Endodermal cell (in vitro differentiated cells): ENCODE results near the gene EEF1G. TPM values are rescaled to one million over a fixed set of nuclear protein-coding genes. Genes with fewer than 3 reads are reported as not detected.

Source experiments
- DNase-seq: peaks from one replicate; pipeline ENCODE4 v3.0.0-alpha.2; 2017
- H3K27ac ChIP-seq: 2 replicates; pipeline ENCODE4 v1.5.1; 2013; ENCODE audit warnings: mild to moderate bottlenecking, low read depth, low read length, moderate library complexity
- H3K27me3 ChIP-seq: 2 replicates; pipeline ENCODE4 v1.6.1; 2013; ENCODE audit warnings: mild to moderate bottlenecking, low read length, moderate library complexity; ENCODE audit not compliant: insufficient read depth, control insufficient read depth, poor library complexity, severe bottlenecking
- H3K36me3 ChIP-seq: 2 replicates; pipeline ENCODE4 v1.7.0; 2013; ENCODE audit warnings: mild to moderate bottlenecking, low read length, moderate library complexity; ENCODE audit not compliant: control insufficient read depth, insufficient read depth
- H3K4me1 ChIP-seq: one replicate; pipeline ENCODE4 v1.7.0; 2013; ENCODE audit warnings: low read length; ENCODE audit not compliant: control insufficient read depth, insufficient read depth
- H3K4me3 ChIP-seq: 2 replicates; pipeline ENCODE4 v1.5.1; 2013; ENCODE audit warnings: mild to moderate bottlenecking, low read length, moderate library complexity
- H3K9ac ChIP-seq: 2 replicates; pipeline ENCODE4 v1.6.1; 2013; ENCODE audit warnings: mild to moderate bottlenecking, low read length, moderate library complexity; ENCODE audit not compliant: poor library complexity, severe bottlenecking; ENCODE audit errors: extremely low read depth
- H3K9me3 ChIP-seq: 2 replicates; pipeline ENCODE4 v1.6.1; 2013; ENCODE audit warnings: mild to moderate bottlenecking, low read length, moderate library complexity; ENCODE audit not compliant: control insufficient read depth
- H3K27ac Mint-ChIP-seq: 2 replicates; pipeline ENCODE4 v1.8.0; 2020; ENCODE audit warnings: mixed read lengths
- H3K27me3 Mint-ChIP-seq: 2 replicates; pipeline ENCODE4 v1.8.0; 2021; ENCODE audit warnings: mild to moderate bottlenecking, mixed read lengths; ENCODE audit not compliant: insufficient read depth
- H3K36me3 Mint-ChIP-seq: 2 replicates; pipeline ENCODE4 v1.8.0; 2020; ENCODE audit warnings: low read depth, mixed read lengths
- H3K4me1 Mint-ChIP-seq: 2 replicates; pipeline ENCODE4 v1.8.0; 2020; ENCODE audit warnings: mixed read lengths
- H3K4me3 Mint-ChIP-seq: 2 replicates; pipeline ENCODE4 v1.8.0; 2020; ENCODE audit warnings: mild to moderate bottlenecking, moderate library complexity, mixed read lengths
- H3K9me3 Mint-ChIP-seq: 2 replicates; pipeline ENCODE4 v1.8.0; 2020; ENCODE audit warnings: mild to moderate bottlenecking, mixed read lengths
- CTCF ChIP-seq: fragments of 200-600 bp; sonication (generic); conservative IDR thresholded peaks from 2 replicates; pipeline ENCODE4 v1.5.0; 2021; ENCODE audit warnings: antibody characterized with exemption, mild to moderate bottlenecking
- WGBS, 2 experiments: methylation state at CpG; one replicate each; pipeline versions ENCODE4 v1.1.5 to v1.1.7; 2013; ENCODE audit warnings: missing lambda C conversion rate in 2 of 2, mixed read lengths in 1 of 2; ENCODE audit not compliant: insufficient coverage in 1 of 2, insufficient read length in 1 of 2; 5-methylcytosine and 5-hydroxymethylcytosine counted together
- total RNA-seq, 2 donors: library from RNA; stranded (reverse); fragmentation: NEBNext Ultra II Directional in 1 of 2; extraction: Animal tissue kit (Norgen Biotek cat#: 25700) in 1 of 2; gene quantifications; 2 replicates in 1 of 2; 3 replicates in 1 of 2; pipeline ENCODE4 v1.2.1, GENCODE V29; 2021

The EEF1G gene
- total RNA-seq, 2 donors from 2014 or later = 1,705 to 1,818 TPM

DNA sequence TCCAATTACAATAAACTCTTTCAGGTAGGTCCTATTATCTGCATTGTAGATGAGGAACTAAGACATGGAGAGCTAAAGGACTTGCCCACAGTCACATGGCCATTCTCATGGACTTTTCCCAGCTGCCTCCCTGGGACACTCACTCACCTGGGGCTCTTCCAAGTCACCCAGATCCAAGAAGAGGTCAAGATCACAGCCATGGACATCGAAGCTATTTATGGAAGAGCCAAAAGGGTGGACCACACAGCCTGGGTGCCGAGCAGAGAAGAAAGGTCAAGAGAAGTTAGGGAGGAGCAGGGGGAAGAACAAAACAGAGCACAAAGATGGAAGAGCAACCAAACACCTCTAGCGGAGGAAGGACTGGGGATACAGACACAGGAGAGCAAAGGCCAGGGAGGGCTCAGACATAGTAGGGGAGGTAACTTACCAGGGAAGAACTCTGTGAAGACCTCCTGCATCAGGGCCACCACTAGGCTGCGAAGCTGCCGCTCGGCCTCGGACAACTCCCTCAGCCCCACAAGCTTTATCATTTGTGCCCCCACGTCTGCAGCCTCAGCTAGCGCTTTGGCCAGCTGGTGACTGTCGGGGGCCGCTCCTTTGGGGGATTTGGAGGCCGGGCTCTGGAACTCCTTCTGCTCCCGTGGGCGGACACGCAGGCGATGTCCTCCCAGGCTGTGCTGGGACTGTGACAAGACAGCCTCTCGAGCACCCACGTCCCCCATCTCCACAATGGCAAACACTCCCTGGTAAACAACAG is 7.4 kb upstream of the EEF1G start:
- H3K9me3 ChIP-seq = peaks cover 4% of the 10 kb centered on the region
- no peaks in the 10 kb centered on the region for H3K4me1 Mint-ChIP-seq
- H3K36me3 ChIP-seq = peaks cover 48% of the 10 kb centered on the region
- peak overlapping the region; percentile 2 for H3K27ac Mint-ChIP-seq
- no peak for DNase-seq
- no peak overlapping the region for H3K9ac ChIP-seq
- H3K9me3 Mint-ChIP-seq = peaks cover 3% of the 10 kb centered on the region
- peaks cover 54% of the 10 kb centered on the region for H3K36me3 Mint-ChIP-seq
- TF ChIP-seq CTCF = no peak
- no peak overlapping the region for H3K4me3 Mint-ChIP-seq
- H3K27ac ChIP-seq = no peak overlapping the region
- H3K4me3 ChIP-seq = no peak overlapping the region
- no peaks in the 10 kb centered on the region for H3K27me3 Mint-ChIP-seq
- WGBS, 2 experiments = 93 to 94% methylated on average over 9 to 18 of the region's 18 CpGs
- no peaks in the 10 kb centered on the region for H3K27me3 ChIP-seq
- H3K4me1 ChIP-seq = no peaks in the 10 kb centered on the region

- Histone ChIP-seq H3K9ac (no peak overlapping the region), H3K4me3 (no peak overlapping the region), H3K27me3 (no peaks in the 10 kb centered on the region), H3K36me3 (peaks cover 50% of the 10 kb centered on the region), H3K27ac (no peak overlapping the region), H3K9me3 (peaks cover 4% of the 10 kb centered on the region), H3K4me1 (peaks cover 2% of the 10 kb centered on the region)
- 95 to 100% methylated on average over 1 of the region's 2 CpGs for WGBS, 2 experiments
- TF ChIP-seq CTCF = no peak
- Mint-ChIP-seq H3K4me3 (no peak overlapping the region), H3K9me3 (peaks cover 3% of the 10 kb centered on the region), H3K27me3 (no peaks in the 10 kb centered on the region), H3K27ac (no peak overlapping the region), H3K36me3 (peaks cover 47% of the 10 kb centered on the region), H3K4me1 (peaks cover 8% of the 10 kb centered on the region)
- DNase-seq = no peak
Measured at GRCh38 chr11:62579252-62579651, 5.6 kb upstream of the EEF1G start.

GRCh38 chr11:62578541-62578940 is 4.8 kb upstream of the EEF1G start:
- no peak for DNase-seq
- H3K9ac ChIP-seq = no peak overlapping the region
- H3K9me3 ChIP-seq = peaks cover 2% of the 10 kb centered on the region
- no peaks in the 10 kb centered on the region for H3K27me3 ChIP-seq
- H3K27ac Mint-ChIP-seq = no peak overlapping the region
- peaks cover 2% of the 10 kb centered on the region for H3K4me1 ChIP-seq
- H3K4me3 Mint-ChIP-seq = no peak overlapping the region
- no peak overlapping the region for H3K4me3 ChIP-seq
- 95 to 97% methylated on average over 9 to 11 of the region's 11 CpGs for WGBS, 2 experiments
- H3K36me3 ChIP-seq = peaks cover 45% of the 10 kb centered on the region
- peaks cover 8% of the 10 kb centered on the region for H3K4me1 Mint-ChIP-seq
- H3K27ac ChIP-seq = no peak overlapping the region
- H3K9me3 Mint-ChIP-seq = no peaks in the 10 kb centered on the region
- H3K27me3 Mint-ChIP-seq = no peaks in the 10 kb centered on the region
- TF ChIP-seq CTCF = no peak
- H3K36me3 Mint-ChIP-seq = peaks cover 40% of the 10 kb centered on the region
